ENCODE data around the gene SUGCT.

GRCh38 chr7:40211276-40212003 lies 76.6 kb downstream of the SUGCT start:
- TF ChIP-seq, protein P1, sequence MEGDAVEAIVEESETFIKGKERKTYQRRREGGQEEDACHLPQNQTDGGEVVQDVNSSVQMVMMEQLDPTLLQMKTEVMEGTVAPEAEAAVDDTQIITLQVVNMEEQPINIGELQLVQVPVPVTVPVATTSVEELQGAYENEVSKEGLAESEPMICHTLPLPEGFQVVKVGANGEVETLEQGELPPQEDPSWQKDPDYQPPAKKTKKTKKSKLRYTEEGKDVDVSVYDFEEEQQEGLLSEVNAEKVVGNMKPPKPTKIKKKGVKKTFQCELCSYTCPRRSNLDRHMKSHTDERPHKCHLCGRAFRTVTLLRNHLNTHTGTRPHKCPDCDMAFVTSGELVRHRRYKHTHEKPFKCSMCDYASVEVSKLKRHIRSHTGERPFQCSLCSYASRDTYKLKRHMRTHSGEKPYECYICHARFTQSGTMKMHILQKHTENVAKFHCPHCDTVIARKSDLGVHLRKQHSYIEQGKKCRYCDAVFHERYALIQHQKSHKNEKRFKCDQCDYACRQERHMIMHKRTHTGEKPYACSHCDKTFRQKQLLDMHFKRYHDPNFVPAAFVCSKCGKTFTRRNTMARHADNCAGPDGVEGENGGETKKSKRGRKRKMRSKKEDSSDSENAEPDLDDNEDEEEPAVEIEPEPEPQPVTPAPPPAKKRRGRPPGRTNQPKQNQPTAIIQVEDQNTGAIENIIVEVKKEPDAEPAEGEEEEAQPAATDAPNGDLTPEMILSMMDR (conservative IDR thresholded peaks at IDR 0.05; ENCODE audit: low read depth, low read length): no peak
- no peak for TF ChIP-seq EZH2 (IDR thresholded peaks at IDR 0.05; ENCODE audit: borderline replicate concordance, low read depth, low read length, poor library complexity, severe bottlenecking)

All from A673 (cell line).